Erythroblast (primary cell): ENCODE data around the gene CDCA5.

Source experiments
- GATA1 ChIP-seq: IDR thresholded peaks from 2 replicates; pipeline ENCODE4 v1.6.1; 2011; ENCODE audit warnings: low read depth, mild to moderate bottlenecking, control low read depth, low read length, moderate library complexity
- POLR2A ChIP-seq: IDR thresholded peaks from 2 replicates; pipeline ENCODE4 v1.6.1; 2011; ENCODE audit warnings: mild to moderate bottlenecking, low read length

DNA sequence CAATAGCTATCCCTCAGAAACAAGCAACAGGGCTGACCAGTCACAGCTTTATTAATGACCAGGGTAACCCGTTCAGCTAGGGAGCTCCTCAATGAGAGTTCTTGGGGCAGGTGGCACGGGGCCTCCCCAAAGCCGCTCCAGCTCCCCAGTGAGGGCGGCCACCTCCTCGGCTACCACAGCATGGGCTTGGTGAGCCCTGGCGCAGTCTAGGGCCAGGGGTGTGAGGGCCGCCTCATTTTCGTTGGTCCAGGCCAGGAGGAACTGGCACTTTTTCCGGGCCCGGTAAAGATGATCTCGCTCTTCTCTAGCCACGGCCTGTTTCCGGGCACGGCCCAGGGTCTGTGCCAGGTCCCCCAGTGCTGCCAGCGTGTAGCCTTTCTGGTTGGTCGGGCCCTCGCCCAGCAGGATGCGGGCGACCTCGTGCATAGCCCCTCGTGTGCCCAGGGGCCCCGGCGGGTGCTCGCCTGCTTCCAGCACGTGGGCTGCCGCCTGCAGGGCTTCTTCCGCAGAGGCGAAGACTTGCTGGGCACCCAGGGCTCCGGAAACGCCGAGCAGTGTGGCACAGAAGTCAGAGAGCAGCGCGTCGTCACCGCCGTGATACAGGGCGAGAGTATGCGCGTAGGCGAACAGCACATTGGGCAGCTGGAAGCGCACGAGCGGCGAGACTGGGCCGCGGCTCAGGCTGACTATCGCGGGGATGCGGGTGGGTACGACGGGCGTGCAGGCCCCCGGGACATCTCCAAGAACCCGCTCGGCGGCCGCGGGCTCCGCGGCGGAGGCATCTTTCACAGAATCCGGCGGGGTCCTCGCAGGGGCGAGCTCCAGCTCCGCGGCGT, 32.7 kb upstream of the CDCA5 start:
- TF ChIP-seq POLR2A: no peak
- no peak for TF ChIP-seq GATA1
